BJ (cell line): ENCODE results near the gene GPR39. TPM values are rescaled to one million over a fixed set of nuclear protein-coding genes. Genes with fewer than 3 reads are reported as not detected.

Experiments used
- CTCF ChIA-PET: fragments of 350-600 bp; formaldehyde crosslinking; extraction: SDS; loops from one replicate; lab custom pipeline; 2021; ENCODE audit warnings: antibody characterized with exemption, inconsistent platforms; lab: Yijun Ruan, JAX
- POLR2A ChIA-PET: fragments of 300-600 bp; sonication (Branson Sonifier 250); formaldehyde crosslinking; extraction: SDS; loops from one replicate; lab custom pipeline; 2021; ENCODE audit warnings: antibody characterized with exemption; lab: Charles Lee
- DNase-seq: peaks from one replicate; pipeline ENCODE4 v3.0.0-alpha.2; 2011; ENCODE audit warnings: low read depth
- H3K27me3 ChIP-seq: 2 replicates; pipeline ENCODE4 v1.6.0; 2011; ENCODE audit warnings: low read length; ENCODE audit not compliant: control insufficient read depth, insufficient read depth
- H3K36me3 ChIP-seq: 2 replicates; pipeline ENCODE4 v1.5.1; 2011; ENCODE audit warnings: low read length; ENCODE audit not compliant: control insufficient read depth, insufficient read depth
- H3K4me3 ChIP-seq: 2 replicates; pipeline ENCODE4 v1.5.1; 2011; ENCODE audit warnings: low read depth, mild to moderate bottlenecking, control low read depth, low read length
- CTCF ChIP-seq: IDR thresholded peaks from 2 replicates; pipeline ENCODE4 v1.5.1; 2011; ENCODE audit warnings: low read depth, mild to moderate bottlenecking, control low read depth, inconsistent platforms, low read length, moderate library complexity; ENCODE audit not compliant: insufficient read depth
- polyA plus RNA-seq: library from polyadenylated mRNA; depleted of rRNA; stranded (reverse); fragments of >200 nt; gene quantifications from 2 replicates; pipeline ENCODE4 v1.2.3, GENCODE V29; 2011

Gene GPR39
- polyA plus RNA-seq, 1 experiment: 2.3 TPM

GRCh38 chr2:132549935-132550670, 133.5 kb downstream of the GPR39 start:
- POLR2A ChIA-PET: no interaction called here
- no peak for DNase-seq
- no peak overlapping the region for H3K4me3 ChIP-seq
- no peak for TF ChIP-seq CTCF
- no peaks in the 10 kb centered on the region for H3K27me3 ChIP-seq
- H3K36me3 ChIP-seq: no peaks in the 10 kb centered on the region
- CTCF ChIA-PET: interaction anchor here (1.2 to 2.0 kb wide), 2 partner anchors 133 to 1294 kb away, joined by 3 to 22 read pairs; no protein-coding TSS in a partner anchor

GRCh38 chr2:132550946-132551345, 134.3 kb downstream of the GPR39 start:
- Histone ChIP-seq H3K36me3 (no peaks in the 10 kb centered on the region), H3K4me3 (no peak overlapping the region), H3K27me3 (no peaks in the 10 kb centered on the region)
- ChIA-PET POLR2A (no interaction called here), CTCF (interaction anchor here (0.6 to 2.0 kb wide), 3 partner anchors 10 to 1293 kb away, joined by 3 to 22 read pairs (median 3); no protein-coding TSS in a partner anchor)
- no peak for TF ChIP-seq CTCF
- no peak for DNase-seq

- no peaks in the 10 kb centered on the region for H3K27me3 ChIP-seq
- ChIA-PET POLR2A (no interaction called here), CTCF (no interaction called here)
- TF ChIP-seq CTCF: no peak
- no peaks in the 10 kb centered on the region for H3K36me3 ChIP-seq
- H3K4me3 ChIP-seq: no peak overlapping the region
- DNase-seq: no peak
Measured at GRCh38 chr2:132557694-132558093, 141.1 kb downstream of the GPR39 start.

GRCh38 chr2:132559326-132559725, 142.7 kb downstream of the GPR39 start:
- ChIA-PET POLR2A (no interaction called here), CTCF (interaction anchor here (2.7 kb wide), 1 partner anchor 13 kb away, joined by 17 read pairs; no protein-coding TSS in a partner anchor)
- Histone ChIP-seq H3K36me3 (no peaks in the 10 kb centered on the region), H3K4me3 (no peak overlapping the region), H3K27me3 (no peaks in the 10 kb centered on the region)
- DNase-seq: no peak
- TF ChIP-seq CTCF: no peak

- DNase-seq: no peak
- Histone ChIP-seq H3K36me3 (no peaks in the 10 kb centered on the region), H3K27me3 (no peaks in the 10 kb centered on the region), H3K4me3 (no peak overlapping the region)
- POLR2A ChIA-PET: no interaction called here
- no peak for TF ChIP-seq CTCF
- CTCF ChIA-PET: interaction anchor here (2.7 kb wide), 1 partner anchor 13 kb away, joined by 17 read pairs; no protein-coding TSS in a partner anchor
Measured at GRCh38 chr2:132559921-132560320, 143.3 kb downstream of the GPR39 start.
